ENCODE results near the gene GLCE. TPM values are rescaled to one million over a fixed set of nuclear protein-coding genes. Genes with fewer than 3 reads are reported as not detected.

The GLCE gene
- total RNA-seq, 4 donors from 2014 or later: 11.6 to 20.3 (median 16.0) TPM

DNA sequence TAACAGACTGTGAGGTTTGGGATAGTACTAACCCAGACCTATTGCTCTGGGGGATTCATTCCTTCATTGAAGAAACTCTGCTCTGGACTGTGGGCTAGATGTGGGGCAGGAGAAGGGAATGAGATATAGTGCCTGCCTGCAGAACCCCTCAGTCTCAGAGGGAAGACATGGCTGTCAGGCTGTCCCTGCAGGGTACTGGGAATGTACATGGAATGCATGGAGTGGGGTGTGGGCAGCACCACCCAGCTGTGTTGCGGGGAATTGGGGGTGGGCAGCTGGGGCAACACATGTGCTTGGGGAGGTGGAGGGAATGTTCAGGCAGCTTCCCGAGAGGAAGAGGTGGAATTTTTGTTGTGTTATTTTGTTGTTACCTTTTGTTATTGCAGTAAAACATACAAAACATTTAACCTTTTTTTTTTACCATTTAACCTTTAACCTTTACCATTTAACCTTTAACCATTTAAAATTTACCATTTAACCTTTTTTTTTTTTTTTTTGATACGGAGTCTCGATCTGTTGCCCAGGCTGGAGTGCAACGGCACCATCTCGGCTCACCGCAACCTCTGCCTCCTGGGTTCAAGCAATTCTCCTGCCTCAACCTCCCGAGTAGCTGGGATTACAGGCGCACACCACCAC is 145.6 kb downstream of the GLCE start:
- Histone ChIP-seq H3K9me3 (no peaks in the 10 kb centered on the region), H3K4me1 (peaks cover 0 to 4% (median 0%) of the 10 kb centered on the region in 4 donors), H3K4me3 (no peak overlapping the region), H3K27me3 (peaks cover 0 to 11% of the 10 kb centered on the region in 2 donors), H3K36me3 (no peaks in the 10 kb centered on the region), H3K27ac (peak overlapping the region in 2 of 4 donors; percentile 10 to 34)
- DNase-seq (ENCODE audit: low spot score in 2 of 2): no peak
- 83 to 89% methylated on average over 9 of the region's 9 CpGs for WGBS, 2 donors
- TF ChIP-seq EP300 (IDR thresholded peaks at IDR 0.05): no peak
- no peak for TF ChIP-seq POLR2A (IDR thresholded peaks at IDR 0.05)
- TF ChIP-seq, protein P1, sequence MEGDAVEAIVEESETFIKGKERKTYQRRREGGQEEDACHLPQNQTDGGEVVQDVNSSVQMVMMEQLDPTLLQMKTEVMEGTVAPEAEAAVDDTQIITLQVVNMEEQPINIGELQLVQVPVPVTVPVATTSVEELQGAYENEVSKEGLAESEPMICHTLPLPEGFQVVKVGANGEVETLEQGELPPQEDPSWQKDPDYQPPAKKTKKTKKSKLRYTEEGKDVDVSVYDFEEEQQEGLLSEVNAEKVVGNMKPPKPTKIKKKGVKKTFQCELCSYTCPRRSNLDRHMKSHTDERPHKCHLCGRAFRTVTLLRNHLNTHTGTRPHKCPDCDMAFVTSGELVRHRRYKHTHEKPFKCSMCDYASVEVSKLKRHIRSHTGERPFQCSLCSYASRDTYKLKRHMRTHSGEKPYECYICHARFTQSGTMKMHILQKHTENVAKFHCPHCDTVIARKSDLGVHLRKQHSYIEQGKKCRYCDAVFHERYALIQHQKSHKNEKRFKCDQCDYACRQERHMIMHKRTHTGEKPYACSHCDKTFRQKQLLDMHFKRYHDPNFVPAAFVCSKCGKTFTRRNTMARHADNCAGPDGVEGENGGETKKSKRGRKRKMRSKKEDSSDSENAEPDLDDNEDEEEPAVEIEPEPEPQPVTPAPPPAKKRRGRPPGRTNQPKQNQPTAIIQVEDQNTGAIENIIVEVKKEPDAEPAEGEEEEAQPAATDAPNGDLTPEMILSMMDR (IDR thresholded peaks at IDR 0.05): no peak

DNA sequence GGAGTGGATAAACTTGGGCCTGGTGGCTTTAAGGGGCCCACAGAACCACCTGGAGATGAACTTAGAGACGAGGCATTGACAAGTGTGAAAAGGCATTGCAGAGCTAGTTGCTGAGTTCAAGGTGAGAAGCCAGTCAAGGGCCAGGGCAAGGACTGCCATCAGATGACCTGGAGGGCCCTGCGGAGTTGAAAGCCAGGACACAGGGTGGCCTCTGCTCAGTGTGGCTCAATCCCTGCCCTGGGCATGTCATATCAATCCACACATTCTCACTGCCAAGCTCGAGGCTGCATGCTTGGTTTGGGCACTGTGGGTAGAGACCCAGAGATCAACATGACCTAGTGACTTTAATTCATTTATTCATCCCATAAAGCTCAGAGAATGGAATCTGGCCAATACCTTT is 147.5 kb downstream of the GLCE start:
- H3K4me3 ChIP-seq: no peak overlapping the region
- H3K27ac ChIP-seq: no peak overlapping the region
- H3K36me3 ChIP-seq: no peaks in the 10 kb centered on the region
- H3K9me3 ChIP-seq: no peaks in the 10 kb centered on the region
- no peak for TF ChIP-seq EP300 (IDR thresholded peaks at IDR 0.05)
- TF ChIP-seq, protein P1 (IDR thresholded peaks at IDR 0.05): no peak
- no peak for TF ChIP-seq POLR2A (IDR thresholded peaks at IDR 0.05)
- no peaks in the 10 kb centered on the region for H3K27me3 ChIP-seq
- WGBS, 2 donors: 86% methylated on average over 3 of the region's 3 CpGs
- DNase-seq (ENCODE audit: low spot score in 2 of 2): no peak
- peaks cover 0 to 4% (median 0%) of the 10 kb centered on the region in 4 donors for H3K4me1 ChIP-seq

DNA sequence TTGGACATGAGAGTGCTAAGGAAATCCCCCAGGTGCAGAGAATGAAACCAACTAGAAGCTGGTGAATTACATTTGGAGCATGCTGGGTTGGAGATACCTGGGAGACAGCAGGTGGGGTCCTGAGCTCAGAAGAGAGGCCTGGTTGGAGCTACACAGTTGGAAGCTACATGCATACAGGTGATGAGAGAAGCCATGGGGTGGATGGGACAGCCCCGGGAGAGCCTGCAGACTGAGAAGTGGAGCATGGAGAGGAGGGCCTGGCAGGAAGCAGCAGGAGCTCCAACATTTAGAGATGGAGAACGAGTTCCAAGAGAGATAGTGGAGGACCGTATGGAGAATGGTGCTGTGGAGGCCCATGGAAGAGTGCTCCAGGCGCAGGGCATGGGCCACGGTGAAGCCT is 148.5 kb downstream of the GLCE start:
- TF ChIP-seq EP300 (IDR thresholded peaks at IDR 0.05) (no peak), POLR2A (IDR thresholded peaks at IDR 0.05) (no peak)
- TF ChIP-seq, protein P1 (IDR thresholded peaks at IDR 0.05): no peak
- H3K27me3 ChIP-seq: no peaks in the 10 kb centered on the region
- no peak for DNase-seq (ENCODE audit: low spot score in 2 of 2)
- no peaks in the 10 kb centered on the region for H3K36me3 ChIP-seq
- H3K4me3 ChIP-seq: no peak overlapping the region
- H3K27ac ChIP-seq: no peak overlapping the region
- 88 to 93% methylated on average over 5 of the region's 5 CpGs for WGBS, 2 donors
- no peaks in the 10 kb centered on the region for H3K9me3 ChIP-seq
- peaks cover 0 to 4% (median 0%) of the 10 kb centered on the region in 4 donors for H3K4me1 ChIP-seq

DNA sequence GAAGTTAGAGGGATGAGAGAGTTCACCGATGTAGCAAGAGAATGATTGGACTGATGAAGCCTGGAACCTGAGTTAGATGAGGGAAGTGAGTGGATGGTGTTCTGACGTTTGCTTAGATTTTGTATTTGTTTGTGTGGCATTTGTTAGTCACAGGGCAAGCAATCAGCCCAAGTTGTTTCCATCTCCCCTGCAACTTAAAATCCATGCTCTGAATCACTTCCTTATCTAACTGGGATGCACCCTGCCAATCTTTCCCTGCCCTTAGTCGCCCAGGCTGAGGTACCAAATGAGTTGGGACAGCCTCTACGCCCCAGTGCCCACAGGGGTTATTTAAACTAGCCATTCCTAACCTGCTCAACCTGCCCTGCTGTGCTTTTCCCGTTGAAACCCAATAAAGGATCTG is 150.9 kb downstream of the GLCE start:
- Histone ChIP-seq H3K4me1 (no peaks in the 10 kb centered on the region), H3K36me3 (no peaks in the 10 kb centered on the region), H3K27ac (no peak overlapping the region), H3K4me3 (no peak overlapping the region), H3K9me3 (no peaks in the 10 kb centered on the region), H3K27me3 (no peaks in the 10 kb centered on the region)
- DNase-seq (ENCODE audit: low spot score in 2 of 2): no peak
- WGBS, 2 donors: 60 to 69% methylated on average over 5 of the region's 5 CpGs
- TF ChIP-seq POLR2A (IDR thresholded peaks at IDR 0.05): no peak
- no peak for TF ChIP-seq EP300 (IDR thresholded peaks at IDR 0.05)
- TF ChIP-seq, protein P1 (IDR thresholded peaks at IDR 0.05): no peak

DNA sequence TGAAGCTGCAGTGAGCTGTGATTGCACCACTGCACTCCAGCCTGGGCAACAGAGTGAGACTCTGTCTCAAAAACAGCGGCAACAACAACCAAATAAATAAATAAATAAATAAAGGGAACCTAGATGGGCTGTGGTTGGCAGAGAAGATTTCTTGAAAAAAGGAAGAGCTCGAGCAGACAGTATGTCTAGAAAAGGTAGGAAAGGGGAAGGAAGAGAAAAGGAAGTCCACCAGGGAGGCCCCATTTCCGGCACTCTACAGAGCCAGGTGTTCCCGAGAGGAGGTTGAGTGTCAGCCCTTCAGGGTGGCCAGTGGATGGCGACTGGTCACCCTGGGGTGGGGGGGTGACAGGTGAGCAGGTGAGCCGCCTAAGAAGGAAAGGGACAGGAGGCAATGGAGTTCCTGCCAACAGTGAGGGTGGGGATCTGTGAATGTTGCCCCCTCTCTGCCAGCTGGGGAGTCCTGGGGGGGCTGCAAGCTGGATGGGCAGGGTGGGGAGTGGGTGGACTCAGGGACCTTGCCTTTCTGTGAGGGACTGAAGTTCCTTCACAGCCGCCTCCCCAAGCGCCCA is 153.1 kb downstream of the GLCE start:
- H3K4me3 ChIP-seq: no peak overlapping the region
- peak overlapping the region in 1 of 4 donors; percentile 26 for H3K27ac ChIP-seq
- no peak for DNase-seq (ENCODE audit: low spot score in 2 of 2)
- H3K36me3 ChIP-seq: no peaks in the 10 kb centered on the region
- H3K4me1 ChIP-seq: no peaks in the 10 kb centered on the region
- H3K27me3 ChIP-seq: no peaks in the 10 kb centered on the region
- TF ChIP-seq POLR2A (IDR thresholded peaks at IDR 0.05) (no peak), EP300 (IDR thresholded peaks at IDR 0.05) (no peak)
- TF ChIP-seq, protein P1 (IDR thresholded peaks at IDR 0.05): no peak
- WGBS, 2 donors: 76 to 88% methylated on average over 8 of the region's 8 CpGs
- no peaks in the 10 kb centered on the region for H3K9me3 ChIP-seq
